ENCODE measurements around the gene MYRIP.

MYRIP gene

DNA sequence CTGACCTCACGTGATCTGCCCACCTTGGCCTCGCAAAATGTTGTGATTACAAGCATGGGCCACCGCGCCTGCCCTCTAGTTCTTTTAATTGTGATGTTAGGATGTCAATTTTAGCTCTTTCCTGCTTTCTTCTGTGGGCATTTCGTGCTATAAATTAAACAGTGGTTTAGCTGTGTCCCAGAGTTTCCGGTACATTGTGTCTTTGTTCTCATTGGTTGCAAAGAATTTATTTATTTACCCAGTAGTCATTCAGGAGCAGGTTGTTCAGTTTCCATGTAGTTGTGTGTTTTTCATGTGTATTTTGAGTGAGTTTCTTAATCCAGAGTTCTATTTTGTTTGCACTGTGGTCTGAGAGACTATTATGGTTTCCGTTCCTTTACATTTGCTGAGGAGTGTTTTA lies 30.1 kb downstream of the MYRIP start:
- Histone ChIP-seq H3K4me3 (ENCODE audit: severe bottlenecking) (no peak overlapping the region), H3K4me1 (ENCODE audit: insufficient read depth, poor library complexity, severe bottlenecking) (no peaks in the 10 kb centered on the region), H3K36me3 (ENCODE audit: low read depth) (no peaks in the 10 kb centered on the region), H3K27ac (ENCODE audit: poor library complexity, severe bottlenecking) (no peak overlapping the region), H3K27me3 (ENCODE audit: insufficient read depth, poor library complexity, severe bottlenecking) (no peaks in the 10 kb centered on the region), H3K9me3 (ENCODE audit: severe bottlenecking) (no peaks in the 10 kb centered on the region)
- TF ChIP-seq, protein P1, sequence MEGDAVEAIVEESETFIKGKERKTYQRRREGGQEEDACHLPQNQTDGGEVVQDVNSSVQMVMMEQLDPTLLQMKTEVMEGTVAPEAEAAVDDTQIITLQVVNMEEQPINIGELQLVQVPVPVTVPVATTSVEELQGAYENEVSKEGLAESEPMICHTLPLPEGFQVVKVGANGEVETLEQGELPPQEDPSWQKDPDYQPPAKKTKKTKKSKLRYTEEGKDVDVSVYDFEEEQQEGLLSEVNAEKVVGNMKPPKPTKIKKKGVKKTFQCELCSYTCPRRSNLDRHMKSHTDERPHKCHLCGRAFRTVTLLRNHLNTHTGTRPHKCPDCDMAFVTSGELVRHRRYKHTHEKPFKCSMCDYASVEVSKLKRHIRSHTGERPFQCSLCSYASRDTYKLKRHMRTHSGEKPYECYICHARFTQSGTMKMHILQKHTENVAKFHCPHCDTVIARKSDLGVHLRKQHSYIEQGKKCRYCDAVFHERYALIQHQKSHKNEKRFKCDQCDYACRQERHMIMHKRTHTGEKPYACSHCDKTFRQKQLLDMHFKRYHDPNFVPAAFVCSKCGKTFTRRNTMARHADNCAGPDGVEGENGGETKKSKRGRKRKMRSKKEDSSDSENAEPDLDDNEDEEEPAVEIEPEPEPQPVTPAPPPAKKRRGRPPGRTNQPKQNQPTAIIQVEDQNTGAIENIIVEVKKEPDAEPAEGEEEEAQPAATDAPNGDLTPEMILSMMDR (IDR thresholded peaks at IDR 0.05; ENCODE audit: poor library complexity, severe bottlenecking) = no peak
- DNase-seq (ENCODE audit: low spot score) (no peak), ATAC-seq (ENCODE audit: low read depth) (no peak)

DNA sequence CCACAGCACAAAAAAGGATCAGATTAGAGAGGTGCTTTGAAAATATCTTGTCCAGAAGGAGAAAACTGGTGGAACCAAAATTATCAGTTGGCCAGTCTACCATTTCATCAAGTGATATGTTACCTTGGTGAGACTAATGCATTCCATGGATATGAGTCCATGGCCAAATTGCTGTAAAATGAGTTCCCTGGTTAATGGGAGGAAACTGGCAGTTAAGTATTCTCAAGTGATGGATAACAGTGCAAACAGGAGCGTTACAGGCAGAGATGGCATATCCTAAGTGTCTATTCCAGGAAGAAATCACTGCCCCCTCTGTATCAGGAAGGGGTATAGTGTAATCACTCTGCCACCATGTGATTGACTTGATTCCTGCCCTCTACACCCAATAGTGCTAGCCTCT lies 34.0 kb downstream of the MYRIP start:
- Histone ChIP-seq H3K9me3 (ENCODE audit: severe bottlenecking) (no peaks in the 10 kb centered on the region), H3K4me1 (ENCODE audit: insufficient read depth, poor library complexity, severe bottlenecking) (no peaks in the 10 kb centered on the region), H3K27ac (ENCODE audit: poor library complexity, severe bottlenecking) (no peak overlapping the region), H3K27me3 (ENCODE audit: insufficient read depth, poor library complexity, severe bottlenecking) (no peaks in the 10 kb centered on the region), H3K36me3 (ENCODE audit: low read depth) (no peaks in the 10 kb centered on the region), H3K4me3 (ENCODE audit: severe bottlenecking) (no peak overlapping the region)
- TF ChIP-seq, protein P1 (IDR thresholded peaks at IDR 0.05; ENCODE audit: poor library complexity, severe bottlenecking) = no peak
- DNase-seq (ENCODE audit: low spot score) (no peak), ATAC-seq (ENCODE audit: low read depth) (no peak)

DNA sequence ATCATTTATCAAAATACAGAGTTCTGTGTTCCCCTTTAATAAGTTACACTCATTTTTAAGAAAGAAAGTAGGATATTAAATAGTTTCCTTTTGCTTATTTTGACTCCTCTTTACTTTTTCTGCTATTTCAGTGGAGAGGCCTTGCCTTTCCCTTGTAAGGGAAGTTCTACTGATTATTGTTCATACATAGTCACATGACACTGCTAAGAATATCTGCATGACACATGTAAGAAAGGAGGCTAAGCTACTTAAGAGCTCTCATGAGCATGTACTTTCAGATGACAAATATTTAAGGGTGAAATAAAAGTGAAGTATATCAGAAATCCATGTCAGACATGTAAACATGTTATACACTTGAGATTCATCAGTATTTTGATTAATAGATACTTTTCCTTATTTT lies 39.0 kb downstream of the MYRIP start:
- TF ChIP-seq, protein P1 (IDR thresholded peaks at IDR 0.05; ENCODE audit: poor library complexity, severe bottlenecking) = no peak
- H3K27me3 ChIP-seq (ENCODE audit: insufficient read depth, poor library complexity, severe bottlenecking) = no peaks in the 10 kb centered on the region
- no peaks in the 10 kb centered on the region for H3K9me3 ChIP-seq (ENCODE audit: severe bottlenecking)
- ATAC-seq (ENCODE audit: low read depth) (no peak), DNase-seq (ENCODE audit: low spot score) (no peak)
- no peaks in the 10 kb centered on the region for H3K36me3 ChIP-seq (ENCODE audit: low read depth)
- no peak overlapping the region for H3K4me3 ChIP-seq (ENCODE audit: severe bottlenecking)
- no peak overlapping the region for H3K27ac ChIP-seq (ENCODE audit: poor library complexity, severe bottlenecking)
- H3K4me1 ChIP-seq (ENCODE audit: insufficient read depth, poor library complexity, severe bottlenecking) = no peaks in the 10 kb centered on the region

DNA sequence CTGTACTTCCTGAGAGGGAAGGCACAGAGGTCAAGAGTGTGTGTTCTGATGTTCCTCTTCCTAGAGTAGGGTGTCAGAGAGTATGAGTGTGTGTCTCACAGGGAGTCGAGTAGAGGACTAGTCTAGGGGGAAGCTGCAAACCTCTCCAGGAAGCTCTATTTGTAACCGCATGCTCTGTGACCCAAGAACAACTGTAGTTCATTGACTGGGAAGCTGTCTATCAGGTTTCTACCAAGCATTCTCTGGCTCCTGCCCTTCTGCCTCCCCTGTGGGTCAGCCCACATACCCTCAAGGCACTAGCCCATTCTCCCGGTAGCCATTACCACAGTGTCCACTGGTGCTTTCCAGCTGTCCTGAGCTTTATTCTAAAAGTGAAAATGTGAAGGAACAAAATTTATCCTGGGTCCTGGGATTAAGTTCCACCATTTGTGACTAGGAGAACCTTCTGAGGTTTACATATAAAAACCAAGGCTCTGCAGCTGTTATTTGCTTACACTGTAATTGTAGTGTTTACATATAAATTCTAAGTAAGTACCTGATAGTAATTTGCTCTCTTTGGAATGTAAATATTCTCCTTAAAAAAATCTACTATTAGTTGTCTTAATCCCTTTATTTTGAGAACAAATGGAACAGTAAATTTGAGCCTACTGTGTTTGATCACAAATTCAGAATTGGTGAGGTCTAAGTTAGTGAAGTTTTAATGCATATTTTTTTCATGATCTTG lies 40.7 kb downstream of the MYRIP start:
- Histone ChIP-seq H3K9me3 (ENCODE audit: severe bottlenecking) (no peaks in the 10 kb centered on the region), H3K27me3 (ENCODE audit: insufficient read depth, poor library complexity, severe bottlenecking) (no peaks in the 10 kb centered on the region), H3K4me1 (ENCODE audit: insufficient read depth, poor library complexity, severe bottlenecking) (no peaks in the 10 kb centered on the region), H3K36me3 (ENCODE audit: low read depth) (no peaks in the 10 kb centered on the region), H3K27ac (ENCODE audit: poor library complexity, severe bottlenecking) (no peak overlapping the region), H3K4me3 (ENCODE audit: severe bottlenecking) (no peak overlapping the region)
- no peak for DNase-seq (ENCODE audit: low spot score)
- ATAC-seq (ENCODE audit: low read depth) = no peak
- TF ChIP-seq, protein P1 (IDR thresholded peaks at IDR 0.05; ENCODE audit: poor library complexity, severe bottlenecking) = no peak

DNA sequence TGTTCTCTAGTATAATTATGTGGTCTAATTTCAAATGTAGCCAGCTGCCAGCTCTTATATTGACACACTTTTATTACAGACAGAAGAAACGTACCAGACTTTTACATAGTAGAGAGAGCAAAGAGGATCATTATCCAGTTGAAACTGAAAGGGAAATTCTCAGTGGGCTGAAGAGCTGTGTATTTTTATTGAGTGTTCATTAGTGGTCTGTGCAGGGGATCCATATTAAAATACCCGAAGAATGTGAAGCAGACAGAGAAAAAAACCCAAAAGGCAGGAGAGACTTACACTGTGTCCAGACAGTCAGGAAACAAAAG lies 41.3 kb downstream of the MYRIP start:
- Histone ChIP-seq H3K27me3 (ENCODE audit: insufficient read depth, poor library complexity, severe bottlenecking) (no peaks in the 10 kb centered on the region), H3K4me3 (ENCODE audit: severe bottlenecking) (no peak overlapping the region), H3K27ac (ENCODE audit: poor library complexity, severe bottlenecking) (no peak overlapping the region), H3K4me1 (ENCODE audit: insufficient read depth, poor library complexity, severe bottlenecking) (no peaks in the 10 kb centered on the region), H3K36me3 (ENCODE audit: low read depth) (no peaks in the 10 kb centered on the region), H3K9me3 (ENCODE audit: severe bottlenecking) (no peaks in the 10 kb centered on the region)
- ATAC-seq (ENCODE audit: low read depth) (no peak), DNase-seq (ENCODE audit: low spot score) (no peak)
- TF ChIP-seq, protein P1 (IDR thresholded peaks at IDR 0.05; ENCODE audit: poor library complexity, severe bottlenecking) = no peak
